OCI-LY3 (cell line): ENCODE data around the gene LRRC46.

Experiments
- H2AFZ ChIP-seq: fragments of 200-600, 300-600 bp; shearing (Covaris generic); 2 replicates; pipeline ENCODE4 v1.6.0; 2014; ENCODE audit warnings: antibody characterized with exemption, low read depth, low read length
- H3K27ac ChIP-seq: fragments of 200-600, 300-600 bp; sonication (generic); 2 replicates; pipeline ENCODE4 v1.5.1; 2014; ENCODE audit warnings: mild to moderate bottlenecking, low read length, moderate library complexity, mixed read lengths
- H3K27me3 ChIP-seq: fragments of 200-600, 300-600 bp; sonication (generic); 2 replicates; pipeline ENCODE4 v1.6.1; 2014; ENCODE audit warnings: low read depth, low read length, mixed read lengths
- H3K36me3 ChIP-seq: fragments of 200-600, 300-600 bp; sonication (generic); replicated peaks from 2 replicates; pipeline ENCODE3; 2014; ENCODE audit warnings: low read depth, low read length, mixed read lengths
- H3K4me1 ChIP-seq: fragments of 300-600, 200-600 bp; sonication (generic); 2 replicates; pipeline ENCODE4 v1.6.1; 2014; ENCODE audit warnings: low read length, mixed read lengths
- H3K4me2 ChIP-seq: fragments of 200-600, 300-600 bp; sonication (generic); 2 replicates; pipeline ENCODE4 v1.6.1; 2014; ENCODE audit warnings: low read length, mixed read lengths
- H3K4me3 ChIP-seq: fragments of 300-600, 200-600 bp; sonication (generic); 2 replicates; pipeline ENCODE4 v1.5.1; 2014; ENCODE audit warnings: antibody characterized with exemption, mild to moderate bottlenecking, low read length, moderate library complexity
- H3K79me2 ChIP-seq: fragments of 300-600, 200-600 bp; shearing (Covaris generic); 2 replicates; pipeline ENCODE4 v1.6.1; 2014; ENCODE audit warnings: mild to moderate bottlenecking, low read length, mixed read lengths
- H3K9ac ChIP-seq: fragments of 300-600, 200-600 bp; shearing (Covaris generic); 2 replicates; pipeline ENCODE4 v1.6.0; 2014; ENCODE audit warnings: mild to moderate bottlenecking, low read length, moderate library complexity
- H3K9me3 ChIP-seq: fragments of 200-600, 300-600 bp; shearing (Covaris generic); 2 replicates; pipeline ENCODE4 v1.6.1; 2014; ENCODE audit warnings: low read length, mixed read lengths; ENCODE audit not compliant: insufficient read depth
- H4K20me1 ChIP-seq: fragments of 200-600, 300-600 bp; sonication (generic); 2 replicates; pipeline ENCODE4 v1.6.1; 2016; ENCODE audit warnings: low read length, mixed read lengths; ENCODE audit not compliant: insufficient read depth
- EZH2phosphoT487 ChIP-seq: fragments of 200-600 bp; shearing (Covaris generic); IDR thresholded peaks from 2 replicates; pipeline ENCODE4 v1.6.1; 2018; ENCODE audit warnings: antibody characterized with exemption, mixed run types, low read depth
- TF ChIP-seq, protein P1 (sequence below): fragments of 200-600, 300-600 bp; sonication (generic); IDR thresholded peaks from 2 replicates; pipeline ENCODE4 v1.5.1; 2014; ENCODE audit warnings: antibody characterized with exemption, low read length, low read depth

The LRRC46 gene

GRCh38 chr17:47855737-47856136, 24.3 kb downstream of the LRRC46 start:
- no peak overlapping the region for H2AFZ ChIP-seq
- peaks cover 28% of the 10 kb centered on the region for H3K4me1 ChIP-seq
- no peak overlapping the region for H3K4me3 ChIP-seq
- H3K36me3 ChIP-seq, result no peaks in the 10 kb centered on the region
- no peak overlapping the region for H3K27ac ChIP-seq
- TF ChIP-seq EZH2phosphoT487, result no peak
- TF ChIP-seq, protein P1, sequence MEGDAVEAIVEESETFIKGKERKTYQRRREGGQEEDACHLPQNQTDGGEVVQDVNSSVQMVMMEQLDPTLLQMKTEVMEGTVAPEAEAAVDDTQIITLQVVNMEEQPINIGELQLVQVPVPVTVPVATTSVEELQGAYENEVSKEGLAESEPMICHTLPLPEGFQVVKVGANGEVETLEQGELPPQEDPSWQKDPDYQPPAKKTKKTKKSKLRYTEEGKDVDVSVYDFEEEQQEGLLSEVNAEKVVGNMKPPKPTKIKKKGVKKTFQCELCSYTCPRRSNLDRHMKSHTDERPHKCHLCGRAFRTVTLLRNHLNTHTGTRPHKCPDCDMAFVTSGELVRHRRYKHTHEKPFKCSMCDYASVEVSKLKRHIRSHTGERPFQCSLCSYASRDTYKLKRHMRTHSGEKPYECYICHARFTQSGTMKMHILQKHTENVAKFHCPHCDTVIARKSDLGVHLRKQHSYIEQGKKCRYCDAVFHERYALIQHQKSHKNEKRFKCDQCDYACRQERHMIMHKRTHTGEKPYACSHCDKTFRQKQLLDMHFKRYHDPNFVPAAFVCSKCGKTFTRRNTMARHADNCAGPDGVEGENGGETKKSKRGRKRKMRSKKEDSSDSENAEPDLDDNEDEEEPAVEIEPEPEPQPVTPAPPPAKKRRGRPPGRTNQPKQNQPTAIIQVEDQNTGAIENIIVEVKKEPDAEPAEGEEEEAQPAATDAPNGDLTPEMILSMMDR, result no peak
- H3K9ac ChIP-seq, result no peak overlapping the region
- H3K27me3 ChIP-seq, result peaks cover 46% of the 10 kb centered on the region
- no peaks in the 10 kb centered on the region; the same call in 1 of the 2 replicates for H3K79me2 ChIP-seq
- H3K4me2 ChIP-seq, result no peak overlapping the region
- H4K20me1 ChIP-seq, result no peaks in the 10 kb centered on the region
- H3K9me3 ChIP-seq, result no peaks in the 10 kb centered on the region

GRCh38 chr17:47856830-47857229, 25.4 kb downstream of the LRRC46 start:
- peaks cover 23% of the 10 kb centered on the region for H3K4me1 ChIP-seq
- H3K27me3 ChIP-seq, result peaks cover 41% of the 10 kb centered on the region
- H3K79me2 ChIP-seq, result no peaks in the 10 kb centered on the region
- H3K27ac ChIP-seq, result no peak overlapping the region
- H4K20me1 ChIP-seq, result no peaks in the 10 kb centered on the region
- H2AFZ ChIP-seq, result no peak overlapping the region
- no peak for TF ChIP-seq EZH2phosphoT487
- TF ChIP-seq, protein P1, result no peak
- H3K9ac ChIP-seq, result no peak overlapping the region
- H3K36me3 ChIP-seq, result no peaks in the 10 kb centered on the region
- H3K9me3 ChIP-seq, result no peaks in the 10 kb centered on the region
- H3K4me2 ChIP-seq, result no peak overlapping the region
- H3K4me3 ChIP-seq, result no peak overlapping the region

DNA sequence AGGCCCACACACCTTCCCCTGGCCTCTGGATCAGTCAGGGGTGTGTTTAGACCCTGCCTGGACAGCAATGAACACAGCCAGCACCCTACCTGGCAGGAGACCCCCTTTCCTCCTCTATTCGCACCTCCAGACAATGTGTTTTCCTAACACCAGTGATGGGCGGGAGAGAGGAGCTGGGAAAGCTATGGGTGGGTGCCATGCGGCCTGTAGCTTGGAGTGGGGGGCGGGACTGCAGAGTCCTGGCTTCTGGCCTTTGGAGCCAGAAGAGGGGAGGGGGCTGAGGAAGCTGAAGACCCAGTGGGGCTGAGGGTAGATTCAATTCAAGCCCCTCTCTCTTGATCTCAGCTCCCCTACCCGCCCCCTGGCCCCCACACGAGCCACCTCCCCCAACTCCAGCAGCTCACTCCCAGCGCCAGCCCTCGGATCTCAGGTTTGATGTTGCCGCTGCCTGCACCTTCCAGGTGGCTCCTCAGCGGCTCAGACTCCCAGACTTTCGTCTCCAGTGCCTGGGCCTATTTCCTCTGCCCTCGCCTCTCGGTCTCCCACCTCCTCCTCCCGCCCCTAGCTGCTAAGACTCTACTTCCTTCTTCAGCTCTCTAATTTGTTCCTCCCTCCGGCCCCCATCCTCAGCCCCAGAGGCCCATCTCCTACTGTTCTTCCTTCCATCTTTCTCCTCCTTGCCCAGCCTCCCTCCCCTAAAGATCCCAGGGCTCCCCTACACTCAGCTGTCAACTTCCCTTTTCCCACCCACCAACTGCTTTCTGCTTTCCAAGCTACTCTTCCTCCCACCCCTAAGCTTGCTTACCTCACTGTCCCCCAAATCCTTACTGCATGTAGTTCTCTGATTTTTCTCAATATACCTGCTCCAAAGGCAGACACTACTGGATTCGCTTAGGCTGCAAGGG, 26.3 kb downstream of the LRRC46 start:
- Histone ChIP-seq H3K4me2 (no peak overlapping the region), H3K4me3 (no peak overlapping the region), H4K20me1 (no peaks in the 10 kb centered on the region), H3K27me3 (peaks cover 31% of the 10 kb centered on the region), H3K36me3 (no peaks in the 10 kb centered on the region), H3K79me2 (no peaks in the 10 kb centered on the region), H3K9me3 (no peaks in the 10 kb centered on the region), H3K27ac (no peak overlapping the region), H3K4me1 (peaks cover 18% of the 10 kb centered on the region), H3K9ac (no peak overlapping the region), H2AFZ (no peak overlapping the region)
- TF ChIP-seq EZH2phosphoT487, result no peak

GRCh38 chr17:47860386-47860785, 28.9 kb downstream of the LRRC46 start:
- Histone ChIP-seq H3K27ac (no peak overlapping the region), H3K9me3 (no peaks in the 10 kb centered on the region), H3K9ac (no peak overlapping the region), H3K36me3 (no peaks in the 10 kb centered on the region), H3K79me2 (no peaks in the 10 kb centered on the region), H2AFZ (no peak overlapping the region), H4K20me1 (no peaks in the 10 kb centered on the region), H3K27me3 (peaks cover 6% of the 10 kb centered on the region; the same call in 1 of the 2 replicates), H3K4me1 (peaks cover 38% of the 10 kb centered on the region), H3K4me3 (no peak overlapping the region), H3K4me2 (no peak overlapping the region)
- TF ChIP-seq EZH2phosphoT487, result no peak
- TF ChIP-seq, protein P1, result no peak
